ENCODE measurements around the gene SNAPC2. TPM values are rescaled to one million over a fixed set of nuclear protein-coding genes. Genes with fewer than 3 reads are reported as not detected.

The SNAPC2 gene
- total and polyA plus RNA-seq, 2 of the 13 experiments (the other 11 are each of a cell fraction or from before 2014, with no cell fraction given) = 10.2 to 12.7 TPM

DNA sequence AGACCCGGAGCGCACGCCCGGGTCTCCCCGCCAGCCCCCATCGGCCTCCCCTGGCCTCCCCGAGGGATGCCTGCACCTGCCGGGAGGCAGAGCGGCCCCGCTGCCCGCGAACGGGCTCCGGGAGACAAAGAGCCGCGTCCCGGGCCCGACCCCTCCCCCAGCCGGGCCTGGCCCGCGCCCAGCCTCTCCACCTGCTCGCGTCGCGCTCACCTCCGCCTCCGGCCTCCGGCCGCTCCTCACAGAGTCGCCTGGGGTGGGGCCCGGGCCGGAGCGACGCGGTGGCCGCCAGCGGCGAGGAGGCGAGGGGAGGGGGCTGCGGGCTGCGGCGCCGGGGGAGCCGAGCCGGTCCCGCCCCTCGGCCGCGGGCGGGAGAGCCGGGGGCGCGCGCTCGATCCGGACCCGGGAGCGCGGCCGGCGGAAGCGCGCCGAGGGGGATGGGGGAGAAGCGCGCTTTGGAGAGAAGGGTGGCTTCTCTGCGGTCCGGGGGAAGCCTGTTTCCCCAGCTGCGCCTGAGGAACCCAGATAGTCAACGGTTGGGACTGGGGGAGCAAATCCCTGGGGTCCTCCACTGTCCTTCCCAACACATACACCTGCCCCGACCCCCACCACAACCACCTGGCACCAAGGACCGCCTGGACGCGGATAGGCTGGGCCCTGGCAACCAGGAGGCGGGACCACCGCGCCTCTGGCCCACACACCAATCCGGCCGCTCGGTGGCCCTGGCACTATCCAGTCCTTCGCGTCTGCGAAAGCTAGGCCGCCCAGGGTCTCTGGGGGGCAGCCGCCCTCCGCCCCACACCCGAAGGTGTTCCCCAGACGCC lies 45.9 kb upstream of the SNAPC2 start, which contains the start of gene PRR36 (continued):
- TF ChIP-seq, protein P1, sequence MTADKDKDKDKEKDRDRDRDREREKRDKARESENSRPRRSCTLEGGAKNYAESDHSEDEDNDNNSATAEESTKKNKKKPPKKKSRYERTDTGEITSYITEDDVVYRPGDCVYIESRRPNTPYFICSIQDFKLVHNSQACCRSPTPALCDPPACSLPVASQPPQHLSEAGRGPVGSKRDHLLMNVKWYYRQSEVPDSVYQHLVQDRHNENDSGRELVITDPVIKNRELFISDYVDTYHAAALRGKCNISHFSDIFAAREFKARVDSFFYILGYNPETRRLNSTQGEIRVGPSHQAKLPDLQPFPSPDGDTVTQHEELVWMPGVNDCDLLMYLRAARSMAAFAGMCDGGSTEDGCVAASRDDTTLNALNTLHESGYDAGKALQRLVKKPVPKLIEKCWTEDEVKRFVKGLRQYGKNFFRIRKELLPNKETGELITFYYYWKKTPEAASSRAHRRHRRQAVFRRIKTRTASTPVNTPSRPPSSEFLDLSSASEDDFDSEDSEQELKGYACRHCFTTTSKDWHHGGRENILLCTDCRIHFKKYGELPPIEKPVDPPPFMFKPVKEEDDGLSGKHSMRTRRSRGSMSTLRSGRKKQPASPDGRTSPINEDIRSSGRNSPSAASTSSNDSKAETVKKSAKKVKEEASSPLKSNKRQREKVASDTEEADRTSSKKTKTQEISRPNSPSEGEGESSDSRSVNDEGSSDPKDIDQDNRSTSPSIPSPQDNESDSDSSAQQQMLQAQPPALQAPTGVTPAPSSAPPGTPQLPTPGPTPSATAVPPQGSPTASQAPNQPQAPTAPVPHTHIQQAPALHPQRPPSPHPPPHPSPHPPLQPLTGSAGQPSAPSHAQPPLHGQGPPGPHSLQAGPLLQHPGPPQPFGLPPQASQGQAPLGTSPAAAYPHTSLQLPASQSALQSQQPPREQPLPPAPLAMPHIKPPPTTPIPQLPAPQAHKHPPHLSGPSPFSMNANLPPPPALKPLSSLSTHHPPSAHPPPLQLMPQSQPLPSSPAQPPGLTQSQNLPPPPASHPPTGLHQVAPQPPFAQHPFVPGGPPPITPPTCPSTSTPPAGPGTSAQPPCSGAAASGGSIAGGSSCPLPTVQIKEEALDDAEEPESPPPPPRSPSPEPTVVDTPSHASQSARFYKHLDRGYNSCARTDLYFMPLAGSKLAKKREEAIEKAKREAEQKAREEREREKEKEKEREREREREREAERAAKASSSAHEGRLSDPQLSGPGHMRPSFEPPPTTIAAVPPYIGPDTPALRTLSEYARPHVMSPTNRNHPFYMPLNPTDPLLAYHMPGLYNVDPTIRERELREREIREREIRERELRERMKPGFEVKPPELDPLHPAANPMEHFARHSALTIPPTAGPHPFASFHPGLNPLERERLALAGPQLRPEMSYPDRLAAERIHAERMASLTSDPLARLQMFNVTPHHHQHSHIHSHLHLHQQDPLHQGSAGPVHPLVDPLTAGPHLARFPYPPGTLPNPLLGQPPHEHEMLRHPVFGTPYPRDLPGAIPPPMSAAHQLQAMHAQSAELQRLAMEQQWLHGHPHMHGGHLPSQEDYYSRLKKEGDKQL (CRISPR knock-in tag; IDR thresholded peaks at IDR 0.05; ENCODE audit: low read depth) = no peak
- TF ChIP-seq ZNF784 (CRISPR knock-in tag; IDR thresholded peaks at IDR 0.05; ENCODE audit: borderline replicate concordance) = no peak
- TF ChIP-seq CHD2 (IDR thresholded peaks at IDR 0.05; ENCODE audit: low read depth, low read length) = no peak
- peak; percentile 18; the same call in 1 of the 2 replicates for TF ChIP-seq ZNF44 (CRISPR knock-in tag; IDR thresholded peaks at IDR 0.05)
- TF ChIP-seq, protein P2, sequence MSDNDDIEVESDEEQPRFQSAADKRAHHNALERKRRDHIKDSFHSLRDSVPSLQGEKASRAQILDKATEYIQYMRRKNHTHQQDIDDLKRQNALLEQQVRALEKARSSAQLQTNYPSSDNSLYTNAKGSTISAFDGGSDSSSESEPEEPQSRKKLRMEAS (IDR thresholded peaks at IDR 0.05) = no peak; the same call in 1 of the 2 replicates
- no peak; the same call in 1 of the 2 replicates for TF ChIP-seq SRY (CRISPR knock-in tag; IDR thresholded peaks at IDR 0.05)
- no peak for TF ChIP-seq CREB3 (CRISPR knock-in tag; IDR thresholded peaks at IDR 0.05)
- peak; percentile 39; the same call in 1 of the 2 replicates for TF ChIP-seq ZNF446 (CRISPR knock-in tag; IDR thresholded peaks at IDR 0.05)
- TF ChIP-seq ZNF557 (CRISPR knock-in tag; IDR thresholded peaks at IDR 0.05) = no peak
- no peak for TF ChIP-seq ZNF382 (CRISPR knock-in tag; IDR thresholded peaks at IDR 0.05; ENCODE audit: borderline replicate concordance)
- TF ChIP-seq FOXA3 (CRISPR knock-in tag; IDR thresholded peaks at IDR 0.05) = no peak
- TF ChIP-seq TRIM24 (CRISPR knock-in tag; IDR thresholded peaks at IDR 0.05) = no peak
- 0 out of 2 replicates have a peak, but pooled peaks have one; percentile 37 for TF ChIP-seq ZSCAN21 (CRISPR knock-in tag; IDR thresholded peaks at IDR 0.05; ENCODE audit: borderline replicate concordance)
- TF ChIP-seq GLI4 (CRISPR knock-in tag; IDR thresholded peaks at IDR 0.05; ENCODE audit: borderline replicate concordance) = 0 out of 2 replicates have a peak, but pooled peaks have one; percentile 55
- TF ChIP-seq TFDP1 (CRISPR knock-in tag; IDR thresholded peaks at IDR 0.05; ENCODE audit: borderline replicate concordance) = 0 out of 2 replicates have a peak, but pooled peaks have one; percentile 13
- TF ChIP-seq HDAC1 (CRISPR knock-in tag; IDR thresholded peaks at IDR 0.05) = peak; percentile 16; the same call in 1 of the 2 replicates
